ENCODE results near the gene MPP2.

MPP2 gene

DNA sequence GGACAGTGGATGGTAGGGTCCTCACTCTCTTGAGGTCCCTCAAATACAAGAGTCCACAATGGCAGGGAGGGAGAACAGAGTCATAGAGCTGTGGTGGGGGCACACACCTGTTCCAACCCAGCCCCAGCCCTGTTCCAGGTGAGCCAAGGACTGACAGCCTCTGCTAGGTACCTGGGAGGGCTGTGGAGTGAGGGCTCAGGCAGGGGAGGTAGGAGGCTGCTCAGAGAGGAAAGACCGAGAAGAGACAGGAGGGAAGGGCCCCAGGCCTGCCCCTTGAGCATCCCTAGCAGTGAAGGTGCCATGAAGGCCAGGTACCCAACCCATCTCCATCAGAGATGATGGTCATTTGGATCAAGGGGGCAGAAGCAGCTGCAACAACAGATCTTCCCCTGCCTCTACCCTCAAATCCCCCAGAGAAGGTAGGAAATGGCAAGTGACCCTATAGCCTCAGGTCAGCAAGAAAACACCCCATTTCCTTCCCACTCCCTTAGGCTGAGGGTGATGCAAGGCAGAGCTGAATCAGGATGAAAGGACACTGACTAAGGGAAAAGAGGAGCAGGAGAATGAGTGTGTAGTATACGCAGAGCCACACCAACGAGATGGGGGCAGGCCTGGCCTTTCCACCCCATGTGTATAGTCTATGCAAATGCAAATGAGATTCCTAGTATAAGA is 31.7 kb downstream of the MPP2 start:
- H3F3A ChIP-seq (ENCODE audit: control insufficient read depth, insufficient read depth) = no peaks in the 10 kb centered on the region
- TF ChIP-seq, protein P1, sequence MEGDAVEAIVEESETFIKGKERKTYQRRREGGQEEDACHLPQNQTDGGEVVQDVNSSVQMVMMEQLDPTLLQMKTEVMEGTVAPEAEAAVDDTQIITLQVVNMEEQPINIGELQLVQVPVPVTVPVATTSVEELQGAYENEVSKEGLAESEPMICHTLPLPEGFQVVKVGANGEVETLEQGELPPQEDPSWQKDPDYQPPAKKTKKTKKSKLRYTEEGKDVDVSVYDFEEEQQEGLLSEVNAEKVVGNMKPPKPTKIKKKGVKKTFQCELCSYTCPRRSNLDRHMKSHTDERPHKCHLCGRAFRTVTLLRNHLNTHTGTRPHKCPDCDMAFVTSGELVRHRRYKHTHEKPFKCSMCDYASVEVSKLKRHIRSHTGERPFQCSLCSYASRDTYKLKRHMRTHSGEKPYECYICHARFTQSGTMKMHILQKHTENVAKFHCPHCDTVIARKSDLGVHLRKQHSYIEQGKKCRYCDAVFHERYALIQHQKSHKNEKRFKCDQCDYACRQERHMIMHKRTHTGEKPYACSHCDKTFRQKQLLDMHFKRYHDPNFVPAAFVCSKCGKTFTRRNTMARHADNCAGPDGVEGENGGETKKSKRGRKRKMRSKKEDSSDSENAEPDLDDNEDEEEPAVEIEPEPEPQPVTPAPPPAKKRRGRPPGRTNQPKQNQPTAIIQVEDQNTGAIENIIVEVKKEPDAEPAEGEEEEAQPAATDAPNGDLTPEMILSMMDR (IDR thresholded peaks at IDR 0.05; ENCODE audit: low read depth, low read length, poor library complexity, severe bottlenecking) = no peak
- no peak for TF ChIP-seq EZH2phosphoT487 (IDR thresholded peaks at IDR 0.05; ENCODE audit: borderline replicate concordance, low read length)
- H3K79me2 ChIP-seq (ENCODE audit: control insufficient read depth, low read length) = no peaks in the 10 kb centered on the region
- H3K36me3 ChIP-seq (ENCODE audit: control insufficient read depth, low read length) = no peaks in the 10 kb centered on the region
- H3K4me2 ChIP-seq (ENCODE audit: low read length) = no peak overlapping the region
- no peaks in the 10 kb centered on the region for H3K9me3 ChIP-seq (ENCODE audit: control insufficient read depth, insufficient read depth, low read length)
- no peaks in the 10 kb centered on the region for H3K27me3 ChIP-seq (ENCODE audit: control insufficient read depth, low read length)
- H3K4me3 ChIP-seq (ENCODE audit: low read length) = no peak overlapping the region
- H3K9me2 ChIP-seq (replicated peaks; ENCODE audit: control insufficient read depth, low read length) = no peaks in the 10 kb centered on the region
- no peaks in the 10 kb centered on the region for H3K4me1 ChIP-seq (ENCODE audit: control insufficient read depth, low read length)
- no peaks in the 10 kb centered on the region for H4K20me1 ChIP-seq (ENCODE audit: control insufficient read depth, insufficient read depth, low read depth, low read length)
- no peak overlapping the region for H3K27ac ChIP-seq (ENCODE audit: low read depth, low read length)

DNA sequence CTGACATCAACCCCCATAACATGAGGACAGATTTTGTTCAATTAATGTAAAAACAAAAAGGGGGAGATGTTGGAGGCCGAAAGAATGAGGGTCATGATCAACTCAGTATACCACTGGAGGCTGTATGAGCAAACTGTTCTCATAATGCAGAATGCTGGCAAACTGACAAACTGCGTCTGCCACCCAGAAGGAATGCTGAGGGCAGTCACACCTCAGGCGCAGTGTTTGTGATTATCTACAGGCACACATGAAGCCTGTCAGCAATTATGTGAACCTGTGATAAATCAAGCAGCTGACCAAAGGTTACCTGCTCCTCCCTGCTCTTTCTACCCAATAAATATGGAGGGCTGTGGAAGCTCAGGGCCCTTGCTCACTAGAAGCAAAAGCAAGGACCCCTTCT is 33.0 kb downstream of the MPP2 start:
- TF ChIP-seq EZH2phosphoT487 (IDR thresholded peaks at IDR 0.05; ENCODE audit: borderline replicate concordance, low read length) = no peak
- TF ChIP-seq, protein P1 (IDR thresholded peaks at IDR 0.05; ENCODE audit: low read depth, low read length, poor library complexity, severe bottlenecking) = no peak
- Histone ChIP-seq H3K4me2 (ENCODE audit: low read length) (no peak overlapping the region), H3F3A (ENCODE audit: control insufficient read depth, insufficient read depth) (no peaks in the 10 kb centered on the region), H3K4me1 (ENCODE audit: control insufficient read depth, low read length) (no peaks in the 10 kb centered on the region), H3K27ac (ENCODE audit: low read depth, low read length) (no peak overlapping the region), H3K4me3 (ENCODE audit: low read length) (no peak overlapping the region), H3K36me3 (ENCODE audit: control insufficient read depth, low read length) (no peaks in the 10 kb centered on the region), H3K9me2 (replicated peaks; ENCODE audit: control insufficient read depth, low read length) (no peaks in the 10 kb centered on the region), H3K79me2 (ENCODE audit: control insufficient read depth, low read length) (no peaks in the 10 kb centered on the region), H4K20me1 (ENCODE audit: control insufficient read depth, insufficient read depth, low read depth, low read length) (no peaks in the 10 kb centered on the region), H3K27me3 (ENCODE audit: control insufficient read depth, low read length) (no peaks in the 10 kb centered on the region), H3K9me3 (ENCODE audit: control insufficient read depth, insufficient read depth, low read length) (no peaks in the 10 kb centered on the region)

DNA sequence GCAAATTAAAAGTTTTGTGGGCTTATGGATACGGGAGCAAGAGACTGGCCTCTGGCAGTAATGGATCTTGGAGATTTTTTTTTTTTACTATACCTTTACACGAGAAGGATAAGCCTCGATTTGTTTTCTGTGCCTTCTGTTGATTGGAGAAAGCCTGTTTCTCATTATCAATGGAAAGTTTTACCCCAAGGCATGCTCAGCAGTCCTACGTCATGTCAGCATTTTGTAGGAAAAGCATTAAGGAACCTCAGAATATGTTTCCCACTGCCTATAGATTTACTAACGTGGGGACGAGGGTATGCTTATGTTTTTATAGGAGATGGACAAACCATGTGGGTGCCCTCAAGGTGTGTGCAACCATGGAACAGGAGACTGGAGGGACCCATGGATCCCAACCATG is 33.5 kb downstream of the MPP2 start:
- H3K4me2 ChIP-seq (ENCODE audit: low read length) = no peak overlapping the region
- no peaks in the 10 kb centered on the region for H3K4me1 ChIP-seq (ENCODE audit: control insufficient read depth, low read length)
- TF ChIP-seq EZH2phosphoT487 (IDR thresholded peaks at IDR 0.05; ENCODE audit: borderline replicate concordance, low read length) = no peak
- TF ChIP-seq, protein P1 (IDR thresholded peaks at IDR 0.05; ENCODE audit: low read depth, low read length, poor library complexity, severe bottlenecking) = no peak
- no peaks in the 10 kb centered on the region for H3K27me3 ChIP-seq (ENCODE audit: control insufficient read depth, low read length)
- H4K20me1 ChIP-seq (ENCODE audit: control insufficient read depth, insufficient read depth, low read depth, low read length) = no peaks in the 10 kb centered on the region
- no peaks in the 10 kb centered on the region for H3K9me3 ChIP-seq (ENCODE audit: control insufficient read depth, insufficient read depth, low read length)
- no peaks in the 10 kb centered on the region for H3K36me3 ChIP-seq (ENCODE audit: control insufficient read depth, low read length)
- H3K4me3 ChIP-seq (ENCODE audit: low read length) = no peak overlapping the region
- H3K9me2 ChIP-seq (replicated peaks; ENCODE audit: control insufficient read depth, low read length) = no peaks in the 10 kb centered on the region
- no peaks in the 10 kb centered on the region for H3K79me2 ChIP-seq (ENCODE audit: control insufficient read depth, low read length)
- H3F3A ChIP-seq (ENCODE audit: control insufficient read depth, insufficient read depth) = no peaks in the 10 kb centered on the region
- H3K27ac ChIP-seq (ENCODE audit: low read depth, low read length) = no peak overlapping the region
